HepG2 (cell line): ENCODE measurements around the gene PMS1. TPM values are rescaled to one million over a fixed set of nuclear protein-coding genes. Genes with fewer than 3 reads are reported as not detected.

Experiments
- BRD4 ChIP-seq: sonication (generic); formaldehyde crosslinking; IDR thresholded peaks from 2 replicates; pipeline ENCODE4 v1.4.0; 2020; ENCODE audit warnings: missing genetic modification reagents
- CHD4 ChIP-seq: fragments of 200-600 bp; sonication (generic); IDR thresholded peaks from 2 replicates; pipeline ENCODE4 v1.7.0; 2017; ENCODE audit warnings: mild to moderate bottlenecking, low read length, borderline replicate concordance
- ESRRA ChIP-seq: sonication (generic); formaldehyde crosslinking; IDR thresholded peaks from 2 replicates; pipeline ENCODE4 v1.5.1; 2020; ENCODE audit warnings: mild to moderate bottlenecking, low read depth, missing genetic modification reagents
- MIER2 ChIP-seq: IDR thresholded peaks from 2 replicates; pipeline ENCODE4 v1.6.1; 2016; ENCODE audit warnings: missing biosample characterization, missing genetic modification reagents
- MTA1 ChIP-seq: sonication (generic); formaldehyde crosslinking; IDR thresholded peaks from 2 replicates; pipeline ENCODE4 v1.4.0; 2020; ENCODE audit warnings: missing genetic modification reagents, mild to moderate bottlenecking, borderline replicate concordance
- SMAD3 ChIP-seq: sonication (generic); formaldehyde crosslinking; IDR thresholded peaks from 2 replicates; pipeline ENCODE4 v1.4.0; 2020; ENCODE audit warnings: missing genetic modification reagents
- TMF1 ChIP-seq: sonication (generic); formaldehyde crosslinking; IDR thresholded peaks from 2 replicates; pipeline ENCODE4 v1.8.1; 2022; ENCODE audit warnings: low read depth, missing genetic modification reagents
- ZBTB3 ChIP-seq: sonication (generic); formaldehyde crosslinking; IDR thresholded peaks from 2 replicates; pipeline ENCODE4 v1.4.0; 2020; ENCODE audit warnings: low read depth, mild to moderate bottlenecking, moderate library complexity, missing genetic modification reagents, borderline replicate concordance
- ZNF337 ChIP-seq: sonication (generic); formaldehyde crosslinking; IDR thresholded peaks from 2 replicates; pipeline ENCODE4 v1.5.1; 2020; ENCODE audit warnings: missing genetic modification reagents, low read depth, mild to moderate bottlenecking, borderline replicate concordance
- ZNF350 ChIP-seq: sonication (generic); formaldehyde crosslinking; IDR thresholded peaks from 2 replicates; pipeline ENCODE4 v1.4.0; 2020; ENCODE audit warnings: mild to moderate bottlenecking, low read depth, missing genetic modification reagents, borderline replicate concordance
- ZNF44 ChIP-seq: sonication (generic); formaldehyde crosslinking; IDR thresholded peaks from 2 replicates; pipeline ENCODE4 v1.5.1; 2020; ENCODE audit warnings: mild to moderate bottlenecking, missing genetic modification reagents
- ZNF674 ChIP-seq: sonication (generic); formaldehyde crosslinking; IDR thresholded peaks from 2 replicates; pipeline ENCODE4 v1.5.0; 2020; ENCODE audit warnings: low read depth, mild to moderate bottlenecking, missing genetic modification reagents
- ZNF7 ChIP-seq: IDR thresholded peaks from 2 replicates; pipeline ENCODE4 v1.6.1; 2016; ENCODE audit warnings: missing biosample characterization, missing genetic modification reagents
- polyA plus RNA-seq, 8 experiments: library from polyadenylated mRNA; depleted of rRNA in 3 of 8; stranded (reverse) in 7 of 8; unstranded in 1 of 8; fragments of >200 nt; fragmentation: Illumina TruSeq in 4 of 8; extraction: Trizol in 4 of 8; gene quantifications; 2 replicates each; pipeline versions ENCODE4 v1.2.1 to v1.2.3, GENCODE V29; 2011 to 2016; ENCODE audit warnings: low read depth in 4 of 8, missing spikeins in 1 of 8, mixed read lengths in 1 of 8; ENCODE audit not compliant: insufficient read depth in 1 of 8
- total RNA-seq, 5 experiments: library from RNA; depleted of rRNA; stranded (reverse); fragments of >200 nt; fragmentation: Illumina TruSeq; extraction: Trizol; gene quantifications; 2 replicates each; pipeline ENCODE4 v1.2.3, GENCODE V29; 2016; ENCODE audit warnings: low read depth in 1 of 5
- TF ChIP-seq, protein P1 (sequence below): sonication (generic); formaldehyde crosslinking; IDR thresholded peaks from 2 replicates; pipeline ENCODE4 v1.4.0; 2020; ENCODE audit warnings: mild to moderate bottlenecking, missing genetic modification reagents, borderline replicate concordance
- TF ChIP-seq, protein P2 (sequence below): sonication (generic); formaldehyde crosslinking; IDR thresholded peaks from 2 replicates; pipeline ENCODE4 v1.5.1; 2020; ENCODE audit warnings: missing genetic modification reagents, mild to moderate bottlenecking, borderline replicate concordance
- TF ChIP-seq, protein P3 (sequence below): sonication (generic); formaldehyde crosslinking; IDR thresholded peaks from 2 replicates; pipeline ENCODE4 v1.8.0; 2022; ENCODE audit warnings: missing genetic modification reagents, mild to moderate bottlenecking, inconsistent platforms, borderline replicate concordance
- TF ChIP-seq, protein P4 (sequence below): sonication (generic); formaldehyde crosslinking; IDR thresholded peaks from 2 replicates; pipeline ENCODE4 v1.8.1; 2023; ENCODE audit warnings: missing genetic modification reagents, mild to moderate bottlenecking, borderline replicate concordance
- TF ChIP-seq, protein P5 (sequence below): sonication (generic); formaldehyde crosslinking; IDR thresholded peaks from 2 replicates; pipeline ENCODE4 v1.4.0; 2020; ENCODE audit warnings: missing genetic modification reagents

Gene PMS1
- total and polyA plus RNA-seq, 2 of the 13 experiments (the other 11 are each of a cell fraction or from before 2014, with no cell fraction given): 14.6 to 39.9 TPM

DNA sequence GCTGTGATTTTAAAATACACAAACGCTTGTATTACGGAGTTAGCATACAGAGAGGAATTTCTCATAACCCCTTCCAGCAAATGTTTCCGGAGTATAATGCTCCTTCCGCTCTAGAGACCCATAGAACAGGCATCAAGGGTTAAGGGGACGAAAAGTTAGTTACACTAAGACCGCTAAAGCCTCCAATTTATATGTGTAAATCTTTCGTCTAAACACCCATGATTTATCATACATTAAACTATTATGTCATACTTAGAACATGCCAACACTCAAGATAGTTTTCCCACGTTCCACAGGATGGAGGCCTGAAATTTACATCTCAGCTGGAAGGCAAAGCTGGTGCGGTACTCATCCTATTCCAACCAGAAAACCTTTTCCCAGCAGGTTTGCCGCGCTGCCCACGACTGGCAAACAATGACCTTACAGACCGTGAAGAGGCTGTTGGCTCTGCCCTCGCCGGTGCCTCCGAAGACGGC is 761 bp upstream of the PMS1 start (continued):
- TF ChIP-seq, protein P1, sequence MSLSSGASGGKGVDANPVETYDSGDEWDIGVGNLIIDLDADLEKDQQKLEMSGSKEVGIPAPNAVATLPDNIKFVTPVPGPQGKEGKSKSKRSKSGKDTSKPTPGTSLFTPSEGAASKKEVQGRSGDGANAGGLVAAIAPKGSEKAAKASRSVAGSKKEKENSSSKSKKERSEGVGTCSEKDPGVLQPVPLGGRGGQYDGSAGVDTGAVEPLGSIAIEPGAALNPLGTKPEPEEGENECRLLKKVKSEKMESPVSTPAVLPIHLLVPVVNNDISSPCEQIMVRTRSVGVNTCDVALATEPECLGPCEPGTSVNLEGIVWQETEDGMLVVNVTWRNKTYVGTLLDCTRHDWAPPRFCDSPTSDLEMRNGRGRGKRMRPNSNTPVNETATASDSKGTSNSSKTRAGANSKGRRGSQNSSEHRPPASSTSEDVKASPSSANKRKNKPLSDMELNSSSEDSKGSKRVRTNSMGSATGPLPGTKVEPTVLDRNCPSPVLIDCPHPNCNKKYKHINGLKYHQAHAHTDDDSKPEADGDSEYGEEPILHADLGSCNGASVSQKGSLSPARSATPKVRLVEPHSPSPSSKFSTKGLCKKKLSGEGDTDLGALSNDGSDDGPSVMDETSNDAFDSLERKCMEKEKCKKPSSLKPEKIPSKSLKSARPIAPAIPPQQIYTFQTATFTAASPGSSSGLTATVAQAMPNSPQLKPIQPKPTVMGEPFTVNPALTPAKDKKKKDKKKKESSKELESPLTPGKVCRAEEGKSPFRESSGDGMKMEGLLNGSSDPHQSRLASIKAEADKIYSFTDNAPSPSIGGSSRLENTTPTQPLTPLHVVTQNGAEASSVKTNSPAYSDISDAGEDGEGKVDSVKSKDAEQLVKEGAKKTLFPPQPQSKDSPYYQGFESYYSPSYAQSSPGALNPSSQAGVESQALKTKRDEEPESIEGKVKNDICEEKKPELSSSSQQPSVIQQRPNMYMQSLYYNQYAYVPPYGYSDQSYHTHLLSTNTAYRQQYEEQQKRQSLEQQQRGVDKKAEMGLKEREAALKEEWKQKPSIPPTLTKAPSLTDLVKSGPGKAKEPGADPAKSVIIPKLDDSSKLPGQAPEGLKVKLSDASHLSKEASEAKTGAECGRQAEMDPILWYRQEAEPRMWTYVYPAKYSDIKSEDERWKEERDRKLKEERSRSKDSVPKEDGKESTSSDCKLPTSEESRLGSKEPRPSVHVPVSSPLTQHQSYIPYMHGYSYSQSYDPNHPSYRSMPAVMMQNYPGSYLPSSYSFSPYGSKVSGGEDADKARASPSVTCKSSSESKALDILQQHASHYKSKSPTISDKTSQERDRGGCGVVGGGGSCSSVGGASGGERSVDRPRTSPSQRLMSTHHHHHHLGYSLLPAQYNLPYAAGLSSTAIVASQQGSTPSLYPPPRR (CRISPR knock-in tag): no peak
- TF ChIP-seq MTA1 (CRISPR knock-in tag): no peak
- no peak for TF ChIP-seq CHD4
- TF ChIP-seq, protein P2, sequence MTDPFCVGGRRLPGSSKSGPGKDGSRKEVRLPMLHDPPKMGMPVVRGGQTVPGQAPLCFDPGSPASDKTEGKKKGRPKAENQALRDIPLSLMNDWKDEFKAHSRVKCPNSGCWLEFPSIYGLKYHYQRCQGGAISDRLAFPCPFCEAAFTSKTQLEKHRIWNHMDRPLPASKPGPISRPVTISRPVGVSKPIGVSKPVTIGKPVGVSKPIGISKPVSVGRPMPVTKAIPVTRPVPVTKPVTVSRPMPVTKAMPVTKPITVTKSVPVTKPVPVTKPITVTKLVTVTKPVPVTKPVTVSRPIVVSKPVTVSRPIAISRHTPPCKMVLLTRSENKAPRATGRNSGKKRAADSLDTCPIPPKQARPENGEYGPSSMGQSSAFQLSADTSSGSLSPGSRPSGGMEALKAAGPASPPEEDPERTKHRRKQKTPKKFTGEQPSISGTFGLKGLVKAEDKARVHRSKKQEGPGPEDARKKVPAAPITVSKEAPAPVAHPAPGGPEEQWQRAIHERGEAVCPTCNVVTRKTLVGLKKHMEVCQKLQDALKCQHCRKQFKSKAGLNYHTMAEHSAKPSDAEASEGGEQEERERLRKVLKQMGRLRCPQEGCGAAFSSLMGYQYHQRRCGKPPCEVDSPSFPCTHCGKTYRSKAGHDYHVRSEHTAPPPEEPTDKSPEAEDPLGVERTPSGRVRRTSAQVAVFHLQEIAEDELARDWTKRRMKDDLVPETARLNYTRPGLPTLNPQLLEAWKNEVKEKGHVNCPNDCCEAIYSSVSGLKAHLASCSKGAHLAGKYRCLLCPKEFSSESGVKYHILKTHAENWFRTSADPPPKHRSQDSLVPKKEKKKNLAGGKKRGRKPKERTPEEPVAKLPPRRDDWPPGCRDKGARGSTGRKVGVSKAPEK (CRISPR knock-in tag): no peak
- TF ChIP-seq, protein P3, sequence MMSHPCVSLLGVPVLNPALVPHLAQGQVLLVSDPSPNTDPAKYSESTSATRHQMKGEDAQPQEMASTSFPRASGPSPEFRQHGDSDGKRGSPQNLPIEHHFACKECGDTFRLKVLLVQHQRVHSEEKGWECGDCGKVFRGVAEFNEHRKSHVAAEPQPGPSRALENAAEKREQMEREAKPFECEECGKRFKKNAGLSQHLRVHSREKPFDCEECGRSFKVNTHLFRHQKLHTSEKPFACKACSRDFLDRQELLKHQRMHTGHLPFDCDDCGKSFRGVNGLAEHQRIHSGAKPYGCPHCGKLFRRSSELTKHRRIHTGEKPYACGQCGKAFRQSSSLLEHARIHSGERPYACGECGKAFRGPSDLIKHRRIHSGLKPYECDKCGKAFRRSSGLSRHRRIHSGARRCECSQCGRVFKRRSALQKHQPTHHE (CRISPR knock-in tag): no peak
- 0 out of 2 replicates have a peak, but pooled peaks have one; percentile 54 for TF ChIP-seq ESRRA (CRISPR knock-in tag)
- TF ChIP-seq MIER2 (CRISPR knock-in tag): no peak
- no peak for TF ChIP-seq ZBTB3 (CRISPR knock-in tag)
- TF ChIP-seq ZNF350 (CRISPR knock-in tag): no peak
- TF ChIP-seq ZNF7 (CRISPR knock-in tag): no peak
- no peak for TF ChIP-seq BRD4
- TF ChIP-seq, protein P4, sequence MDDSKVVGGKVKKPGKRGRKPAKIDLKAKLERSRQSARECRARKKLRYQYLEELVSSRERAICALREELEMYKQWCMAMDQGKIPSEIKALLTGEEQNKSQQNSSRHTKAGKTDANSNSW (CRISPR knock-in tag): no peak
- no peak for TF ChIP-seq TMF1
- TF ChIP-seq ZNF44 (CRISPR knock-in tag): no peak
- no peak; the same call in none of the 2 replicates for TF ChIP-seq SMAD3 (CRISPR knock-in tag)
- TF ChIP-seq, protein P5, sequence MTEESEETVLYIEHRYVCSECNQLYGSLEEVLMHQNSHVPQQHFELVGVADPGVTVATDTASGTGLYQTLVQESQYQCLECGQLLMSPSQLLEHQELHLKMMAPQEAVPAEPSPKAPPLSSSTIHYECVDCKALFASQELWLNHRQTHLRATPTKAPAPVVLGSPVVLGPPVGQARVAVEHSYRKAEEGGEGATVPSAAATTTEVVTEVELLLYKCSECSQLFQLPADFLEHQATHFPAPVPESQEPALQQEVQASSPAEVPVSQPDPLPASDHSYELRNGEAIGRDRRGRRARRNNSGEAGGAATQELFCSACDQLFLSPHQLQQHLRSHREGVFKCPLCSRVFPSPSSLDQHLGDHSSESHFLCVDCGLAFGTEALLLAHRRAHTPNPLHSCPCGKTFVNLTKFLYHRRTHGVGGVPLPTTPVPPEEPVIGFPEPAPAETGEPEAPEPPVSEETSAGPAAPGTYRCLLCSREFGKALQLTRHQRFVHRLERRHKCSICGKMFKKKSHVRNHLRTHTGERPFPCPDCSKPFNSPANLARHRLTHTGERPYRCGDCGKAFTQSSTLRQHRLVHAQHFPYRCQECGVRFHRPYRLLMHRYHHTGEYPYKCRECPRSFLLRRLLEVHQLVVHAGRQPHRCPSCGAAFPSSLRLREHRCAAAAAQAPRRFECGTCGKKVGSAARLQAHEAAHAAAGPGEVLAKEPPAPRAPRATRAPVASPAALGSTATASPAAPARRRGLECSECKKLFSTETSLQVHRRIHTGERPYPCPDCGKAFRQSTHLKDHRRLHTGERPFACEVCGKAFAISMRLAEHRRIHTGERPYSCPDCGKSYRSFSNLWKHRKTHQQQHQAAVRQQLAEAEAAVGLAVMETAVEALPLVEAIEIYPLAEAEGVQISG (CRISPR knock-in tag): no peak
- TF ChIP-seq ZNF337: no peak
- 0 out of 2 replicates have a peak, but pooled peaks have one; percentile 7 for TF ChIP-seq ZNF674 (CRISPR knock-in tag)
